H1 (cell line): Measurements from ENCODE around the gene DLAT. TPM values are rescaled to one million over a fixed set of nuclear protein-coding genes. Genes with fewer than 3 reads are reported as not detected.

Experiments
- CTCF ChIA-PET: fragments of 300-600 bp; sonication (Branson Sonifier 250); formaldehyde crosslinking; loops from one replicate; lab custom pipeline; 2021; ENCODE audit not compliant: partially characterized antibody; lab: Charles Lee
- POLR2A ChIA-PET: fragments of 300-600 bp; sonication (Branson Sonifier 250); formaldehyde crosslinking; loops from one replicate; lab custom pipeline; 2021; ENCODE audit warnings: inconsistent platforms; ENCODE audit not compliant: partially characterized antibody; lab: Charles Lee
- DNase-seq, 2 experiments: peaks; one replicate each; pipeline versions ENCODE4 v3.0.0 to v3.0.0-alpha.2; 2010 to 2022; ENCODE audit warnings: low spot score in 2 of 2, low read depth in 1 of 2, mixed read lengths in 1 of 2
- FAIRE-seq: peaks from 2 replicates; lab custom pipeline; 2011; peaks lifted over from hg19 to GRCh38; lab: Jason Lieb, UNC
- H2AFZ ChIP-seq: 2 replicates; pipeline ENCODE4 v1.8.1; 2012; ENCODE audit warnings: low read length, inconsistent platforms
- H2AK5ac ChIP-seq: 2 replicates; pipeline ENCODE4 v1.6.1; 2013; ENCODE audit warnings: low read depth, low read length
- H2BK120ac ChIP-seq: replicated peaks from 2 replicates; pipeline ENCODE3; 2013; ENCODE audit warnings: low read depth, low read length, inconsistent platforms
- H2BK12ac ChIP-seq: 2 replicates; pipeline ENCODE4 v1.6.1; 2013; ENCODE audit warnings: low read depth, low read length
- H2BK15ac ChIP-seq: 2 replicates; pipeline ENCODE4 v1.6.1; 2013; ENCODE audit warnings: low read length
- H2BK20ac ChIP-seq: 2 replicates; pipeline ENCODE4 v1.6.1; 2013; ENCODE audit warnings: low read length
- H2BK5ac ChIP-seq: 2 replicates; pipeline ENCODE4 v1.6.1; 2013; ENCODE audit warnings: low read depth, low read length
- H3K14ac ChIP-seq: 2 replicates; pipeline ENCODE4 v1.6.1; 2013; ENCODE audit warnings: inconsistent platforms; ENCODE audit not compliant: insufficient read length
- H3K18ac ChIP-seq: 2 replicates; pipeline ENCODE4 v1.6.1; 2013; ENCODE audit warnings: low read length; ENCODE audit errors: extremely low read depth
- H3K23ac ChIP-seq: 2 replicates; pipeline ENCODE4 v1.6.1; 2013; ENCODE audit warnings: inconsistent platforms; ENCODE audit not compliant: insufficient read length
- H3K23me2 ChIP-seq: 2 replicates; pipeline ENCODE4 v1.6.1; 2013; ENCODE audit warnings: low read depth, low read length
- H3K27ac ChIP-seq: 2 replicates; pipeline ENCODE4 v1.6.1; 2011; ENCODE audit warnings: low read depth, low read length, inconsistent platforms
- H3K27me3 ChIP-seq, 4 experiments: replicated peaks in 1 of 4; 1 replicate in 1 of 4; 2 replicates in 3 of 4; pipeline versions ENCODE4 v1.6.1 to v1.8.1; 2011 to 2013; ENCODE audit warnings: low read length in 3 of 4, mild to moderate bottlenecking in 3 of 4, inconsistent platforms in 2 of 4, mixed read lengths in 2 of 4, moderate library complexity in 1 of 4; ENCODE audit not compliant: control insufficient read depth in 3 of 4, insufficient read depth in 3 of 4; ENCODE audit errors: extremely low read depth in 1 of 4
- H3K36me3 ChIP-seq, 4 experiments: 2 replicates each; pipeline versions ENCODE4 v1.6.1 to v1.8.1; 2011 to 2013; ENCODE audit warnings: mild to moderate bottlenecking in 4 of 4, low read length in 3 of 4, moderate library complexity in 2 of 4, control low read depth in 1 of 4, inconsistent platforms in 1 of 4; ENCODE audit not compliant: insufficient read depth in 4 of 4, control insufficient read depth in 2 of 4
- H3K4ac ChIP-seq: replicated peaks from 2 replicates; pipeline ENCODE3; 2013; ENCODE audit warnings: low read length, low read depth, mixed read lengths, inconsistent platforms; ENCODE audit not compliant: insufficient read length
- H3K4me1 ChIP-seq, 4 experiments: replicated peaks in 1 of 4; 1 replicate in 1 of 4; 2 replicates in 3 of 4; pipeline versions ENCODE4 v1.6.1 to v1.8.1; 2011 to 2013; ENCODE audit warnings: low read length in 3 of 4, inconsistent platforms in 2 of 4, mixed read lengths in 1 of 4; ENCODE audit not compliant: insufficient read depth in 4 of 4, control insufficient read depth in 3 of 4
- H3K4me2 ChIP-seq, 2 experiments: 2 replicates each; pipeline versions ENCODE4 v1.6.1 to v1.8.1; 2011 to 2013; ENCODE audit warnings: low read depth in 2 of 2, low read length in 2 of 2, control low read depth in 1 of 2, inconsistent platforms in 1 of 2, mild to moderate bottlenecking in 1 of 2; ENCODE audit not compliant: insufficient read depth in 1 of 2
- H3K4me3 ChIP-seq, 4 experiments: fragments of 200-600, 300-600 bp in 1 of 4; sonication (generic), shearing (Covaris generic), sonication (Bioruptor Twin) in 1 of 4; 2 replicates each; pipeline versions ENCODE4 v1.5.1 to v1.8.1; 2011 to 2016; ENCODE audit warnings: low read length in 4 of 4, low read depth in 3 of 4, control low read depth in 2 of 4, inconsistent platforms in 2 of 4, mild to moderate bottlenecking in 2 of 4, mixed read lengths in 1 of 4, moderate library complexity in 1 of 4; ENCODE audit not compliant: insufficient read depth in 2 of 4; ENCODE audit errors: extremely low read depth in 1 of 4
- H3K56ac ChIP-seq: replicated peaks from 2 replicates; pipeline ENCODE3; 2013; ENCODE audit warnings: low read depth, mild to moderate bottlenecking, mixed read lengths, low read length, inconsistent platforms; ENCODE audit not compliant: insufficient read length
- H3K79me1 ChIP-seq: 2 replicates; pipeline ENCODE4 v1.6.1; 2013; ENCODE audit warnings: low read depth, low read length, control low read depth
- H3K79me2 ChIP-seq, 2 experiments: 2 replicates each; pipeline versions ENCODE4 v1.6.1 to v1.8.1; 2012 to 2013; ENCODE audit warnings: low read length in 2 of 2, mild to moderate bottlenecking in 2 of 2, inconsistent platforms in 1 of 2; ENCODE audit not compliant: insufficient read depth in 2 of 2, control insufficient read depth in 1 of 2
- H3K9ac ChIP-seq, 4 experiments: replicated peaks in 1 of 4; 1 replicate in 1 of 4; 2 replicates in 3 of 4; pipeline versions ENCODE4 v1.6.1 to v1.8.1; 2011 to 2013; ENCODE audit warnings: low read depth in 3 of 4, low read length in 3 of 4, control low read depth in 2 of 4, mild to moderate bottlenecking in 2 of 4, moderate library complexity in 2 of 4, inconsistent platforms in 1 of 4; ENCODE audit errors: extremely low read depth in 1 of 4
- H3K9me3 ChIP-seq, 2 experiments: 2 replicates each; pipeline versions ENCODE4 v1.6.1 to v1.8.1; 2012 to 2013; ENCODE audit warnings: mild to moderate bottlenecking in 2 of 2, moderate library complexity in 2 of 2, control low read depth in 1 of 2, inconsistent platforms in 1 of 2, low read depth in 1 of 2, low read length in 1 of 2, mixed read lengths in 1 of 2; ENCODE audit not compliant: insufficient read depth in 2 of 2
- H4K20me1 ChIP-seq, 2 experiments: replicated peaks in 1 of 2; 2 replicates each; pipeline versions ENCODE3 to v1.8.1; 2011 to 2013; ENCODE audit warnings: inconsistent platforms in 2 of 2, low read length in 2 of 2, mild to moderate bottlenecking in 1 of 2; ENCODE audit not compliant: insufficient read depth in 2 of 2, control insufficient read depth in 1 of 2
- H4K5ac ChIP-seq: 2 replicates; pipeline ENCODE4 v1.6.1; 2013; ENCODE audit warnings: low read length, low read depth, mixed read lengths, inconsistent platforms; ENCODE audit not compliant: insufficient read length
- H4K8ac ChIP-seq: 2 replicates; pipeline ENCODE4 v1.8.0; 2013; ENCODE audit warnings: mild to moderate bottlenecking, moderate library complexity, low read length, inconsistent platforms; ENCODE audit not compliant: insufficient read depth; ENCODE audit errors: extremely low read depth
- H4K91ac ChIP-seq: replicated peaks from 2 replicates; pipeline ENCODE3; 2013; ENCODE audit warnings: low read length, mixed read lengths, inconsistent platforms; ENCODE audit not compliant: insufficient read length
- POLR2A ChIP-seq, 2 experiments: IDR thresholded peaks; 1 replicate in 1 of 2; 2 replicates in 1 of 2; pipeline ENCODE4 v1.6.1; 2011; ENCODE audit warnings: low read depth in 2 of 2, low read length in 2 of 2, mild to moderate bottlenecking in 2 of 2; ENCODE audit errors: control extremely low read depth in 1 of 2
- RFX5 ChIP-seq: IDR thresholded peaks from 2 replicates; pipeline ENCODE4 v1.6.1; 2011; ENCODE audit warnings: low read depth, low read length, improper control_type of control experiment, borderline replicate concordance
- SRF ChIP-seq: IDR thresholded peaks from 2 replicates; pipeline ENCODE4 v1.6.1; 2011; ENCODE audit warnings: mild to moderate bottlenecking, low read depth, low read length, moderate library complexity
- WGBS, 2 experiments: shearing (Covaris generic) in 1 of 2; methylation state at CpG; one replicate each; pipeline versions ENCODE4 v1.1.6 to v1.1.7; 2013 to 2015; ENCODE audit warnings: low lambda C conversion rate in 2 of 2, mixed read lengths in 2 of 2, inconsistent platforms in 1 of 2, low coverage in 1 of 2, missing lambda C conversion rate in 1 of 2; ENCODE audit not compliant: insufficient replicate concordance in 2 of 2, insufficient coverage in 1 of 2, insufficient read length in 1 of 2; ENCODE audit errors: extremely low coverage in 1 of 2, missing lambda C conversion rate in 1 of 2; 5-methylcytosine and 5-hydroxymethylcytosine counted together
- polyA plus RNA-seq, 7 experiments: library from polyadenylated mRNA; depleted of rRNA in 3 of 7; stranded (reverse) in 5 of 7; unstranded in 2 of 7; fragments of >200 nt in 5 of 7; fragments of 200-250 nt in 2 of 7; gene quantifications; 1 replicate in 5 of 7; 2 replicates in 1 of 7; 4 replicates in 1 of 7; pipeline versions ENCODE4 v1.2.1 to v1.2.3, GENCODE V29; 2011 to 2013; ENCODE audit warnings: missing spikeins in 2 of 7, mixed read lengths in 2 of 7
- total RNA-seq: library from RNA; stranded (reverse); fragmentation: NEBNext Ultra II Directional; extraction: Animal tissue kit (Norgen Biotek cat#: 25700); gene quantifications from 2 replicates; pipeline ENCODE4 v1.2.1, GENCODE V29; 2021
- TF ChIP-seq, protein P1 (sequence below): IDR thresholded peaks from 2 replicates; pipeline ENCODE4 v1.6.1; 2012; ENCODE audit warnings: low read length, inconsistent platforms

Gene DLAT
- total and polyA plus RNA-seq, 2 of the 8 experiments (the other 6 are each of a cell fraction or from before 2014, with no cell fraction given), result 23.1 to 66.2 TPM

- peak overlapping the region; percentile 7 for H4K5ac ChIP-seq
- H2BK5ac ChIP-seq, result peak overlapping the region; percentile 63
- peak overlapping the region; percentile 85 to 99 (median 90) for H3K4me3 ChIP-seq
- H3K4me1 ChIP-seq, result peaks cover 0 to 3% (median 0%) of the 10 kb centered on the region in 4 experiments; a peak in 3 of 7 replicates
- peaks cover 9% of the 10 kb centered on the region; the same call in 1 of the 2 replicates for H3K23me2 ChIP-seq
- FAIRE-seq (no peak), DNase-seq (peak in 1 of 2 experiments; percentile 50)
- no peaks in the 10 kb centered on the region for H3K27me3 ChIP-seq
- no peaks in the 10 kb centered on the region for H4K20me1 ChIP-seq
- WGBS, 2 experiments, result 6% methylated on average over 19 of the region's 19 CpGs; no CpG with 5 or more reads in 1 of the 2 experiments
- H2BK120ac ChIP-seq, result no peak overlapping the region
- H2AK5ac ChIP-seq, result no peak overlapping the region
- H3K18ac ChIP-seq, result no peak overlapping the region
- peak overlapping the region; percentile 36 for H4K91ac ChIP-seq
- H3K9ac ChIP-seq, result peak overlapping the region; percentile 80 to 96 (median 94)
- H3K36me3 ChIP-seq, result peaks cover 10 to 61% (median 43%) of the 10 kb centered on the region in 4 experiments
- H3K56ac ChIP-seq, result peak overlapping the region; percentile 27
- H2BK20ac ChIP-seq, result no peak overlapping the region
- H3K4ac ChIP-seq, result peak overlapping the region; percentile 17
- no peaks in the 10 kb centered on the region for H3K9me3 ChIP-seq
- H3K4me2 ChIP-seq, result peak overlapping the region; percentile 72 to 83
- peaks cover 10% of the 10 kb centered on the region; the same call in 1 of the 2 replicates for H3K79me1 ChIP-seq
- peak overlapping the region; percentile 81 for H2AFZ ChIP-seq
- H2BK15ac ChIP-seq, result no peak overlapping the region
- H4K8ac ChIP-seq, result peak overlapping the region; percentile 81; the same call in 1 of the 2 replicates
- peak overlapping the region; percentile 79 for H3K27ac ChIP-seq
- H2BK12ac ChIP-seq, result no peak overlapping the region
- H3K14ac ChIP-seq, result no peak overlapping the region
- ChIA-PET POLR2A (interaction anchor here (0.9 to 3.8 kb wide), 7 partner anchors 9 to 215 kb away, joined by 3 to 15 read pairs (median 3); partner anchors contain the start of genes ALG9, NKAPD1 and PIH1D2), CTCF (no interaction called here)
- H3K23ac ChIP-seq, result no peak overlapping the region
- peaks cover 3 to 45% of the 10 kb centered on the region in 2 experiments for H3K79me2 ChIP-seq
- TF ChIP-seq SRF, result no peak
- TF ChIP-seq RFX5, result no peak
- TF ChIP-seq POLR2A (IDR thresholded peaks at IDR 0.05; ENCODE audit: control extremely low read depth in 1 of 2, low read depth in 2 of 2, low read length in 2 of 2), result peak in 1 of 2 experiments; percentile 47; a peak in 1 of 3 replicates
- TF ChIP-seq, protein P1, sequence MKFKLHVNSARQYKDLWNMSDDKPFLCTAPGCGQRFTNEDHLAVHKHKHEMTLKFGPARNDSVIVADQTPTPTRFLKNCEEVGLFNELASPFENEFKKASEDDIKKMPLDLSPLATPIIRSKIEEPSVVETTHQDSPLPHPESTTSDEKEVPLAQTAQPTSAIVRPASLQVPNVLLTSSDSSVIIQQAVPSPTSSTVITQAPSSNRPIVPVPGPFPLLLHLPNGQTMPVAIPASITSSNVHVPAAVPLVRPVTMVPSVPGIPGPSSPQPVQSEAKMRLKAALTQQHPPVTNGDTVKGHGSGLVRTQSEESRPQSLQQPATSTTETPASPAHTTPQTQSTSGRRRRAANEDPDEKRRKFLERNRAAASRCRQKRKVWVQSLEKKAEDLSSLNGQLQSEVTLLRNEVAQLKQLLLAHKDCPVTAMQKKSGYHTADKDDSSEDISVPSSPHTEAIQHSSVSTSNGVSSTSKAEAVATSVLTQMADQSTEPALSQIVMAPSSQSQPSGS, result no peak
These were observed 60.7 kb downstream of the DLAT start for GRCh38 chr11:112085822-112086421.
